WERI-Rb-1 (cell line): ENCODE measurements around the gene CYP2J2.

Experiments used
- DNase-seq: peaks from one replicate; pipeline ENCODE4 v3.0.0-alpha.2; 2020
- H3K27ac ChIP-seq: fragments of 250-450 bp; sonication (Bioruptor Pico); 2 replicates; pipeline ENCODE4 v1.5.1; 2020; ENCODE audit warnings: mild to moderate bottlenecking, moderate library complexity
- H3K27me3 ChIP-seq: fragments of 250-450 bp; sonication (Bioruptor Pico); 2 replicates; pipeline ENCODE4 v1.5.1; 2021; ENCODE audit warnings: mild to moderate bottlenecking, low read depth, moderate library complexity; ENCODE audit not compliant: insufficient read depth, severe bottlenecking
- H3K36me3 ChIP-seq: fragments of 250-450 bp; sonication (Bioruptor Pico); 2 replicates; pipeline ENCODE4 v1.5.1; 2020; ENCODE audit warnings: mild to moderate bottlenecking, moderate library complexity
- H3K4me3 ChIP-seq: 2 replicates; pipeline ENCODE4 v1.5.1; 2011; ENCODE audit warnings: low read depth, mild to moderate bottlenecking, control low read depth, low read length
- H3K9me3 ChIP-seq: fragments of 250-450 bp; sonication (Bioruptor Pico); 2 replicates; pipeline ENCODE4 v1.5.1; 2021; ENCODE audit warnings: mild to moderate bottlenecking, moderate library complexity; ENCODE audit not compliant: severe bottlenecking
- CTCF ChIP-seq: IDR thresholded peaks from 2 replicates; pipeline ENCODE4 v1.5.1; 2011; ENCODE audit warnings: low read depth, mild to moderate bottlenecking, control low read depth, inconsistent platforms, low read length

Gene CYP2J2

GRCh38 chr1:59892841-59893811 lies 33.4 kb downstream of the CYP2J2 start:
- DNase-seq: no peak
- no peak for TF ChIP-seq CTCF
- Histone ChIP-seq H3K27me3 (no peaks in the 10 kb centered on the region), H3K9me3 (no peaks in the 10 kb centered on the region), H3K4me3 (no peak overlapping the region), H3K27ac (no peak overlapping the region), H3K36me3 (no peaks in the 10 kb centered on the region)

- DNase-seq: no peak
- Histone ChIP-seq H3K4me3 (no peak overlapping the region), H3K9me3 (no peaks in the 10 kb centered on the region), H3K27me3 (no peaks in the 10 kb centered on the region), H3K27ac (no peak overlapping the region), H3K36me3 (no peaks in the 10 kb centered on the region)
- no peak for TF ChIP-seq CTCF
These were observed 41.3 kb downstream of the CYP2J2 start for GRCh38 chr1:59885160-59885832.

- no peak for DNase-seq
- H3K9me3 ChIP-seq: peaks cover 6% of the 10 kb centered on the region
- no peak overlapping the region for H3K27ac ChIP-seq
These were observed 45.8 kb downstream of the CYP2J2 start for GRCh38 chr1:59880735-59881134.

GRCh38 chr1:59879996-59880505 lies 46.5 kb downstream of the CYP2J2 start:
- Histone ChIP-seq H3K9me3 (peaks cover 6% of the 10 kb centered on the region), H3K27ac (no peak overlapping the region), H3K36me3 (no peaks in the 10 kb centered on the region; the same call in none of the 2 replicates), H3K27me3 (no peaks in the 10 kb centered on the region), H3K4me3 (no peak overlapping the region)
- DNase-seq: no peak
- no peak for TF ChIP-seq CTCF

More at GRCh38 chr1:59880735-59881134, 45.8 kb downstream of the CYP2J2 start:
- no peaks in the 10 kb centered on the region; the same call in 1 of the 2 replicates for H3K36me3 ChIP-seq
- no peak for TF ChIP-seq CTCF
- no peak overlapping the region for H3K4me3 ChIP-seq
- no peaks in the 10 kb centered on the region for H3K27me3 ChIP-seq

GRCh38 chr1:59879574-59879973 lies 47.0 kb downstream of the CYP2J2 start:
- peaks cover 6% of the 10 kb centered on the region for H3K9me3 ChIP-seq
- DNase-seq: peak; percentile 74
- H3K27ac ChIP-seq: no peak overlapping the region

More at GRCh38 chr1:59879574-59879973, 47.0 kb downstream of the CYP2J2 start:
- TF ChIP-seq CTCF: peak; percentile 56
- Histone ChIP-seq H3K36me3 (no peaks in the 10 kb centered on the region; the same call in none of the 2 replicates), H3K27me3 (no peaks in the 10 kb centered on the region), H3K4me3 (no peak overlapping the region)
